GM21526 (cell line): ENCODE data around the gene NCF4.

Experiments used
- ATAC-seq: cut with Tn5 transposase; IDR thresholded peaks from one replicate; pipeline ENCODE4 v1.9.1; 2021; ENCODE audit warnings: moderate library complexity; ENCODE audit not compliant: unreplicated experiment, low FRiP score

NCF4 gene

GRCh38 chr22:36918586-36919284 is 57.9 kb downstream of the NCF4 start:
- ATAC-seq, result no peak

DNA sequence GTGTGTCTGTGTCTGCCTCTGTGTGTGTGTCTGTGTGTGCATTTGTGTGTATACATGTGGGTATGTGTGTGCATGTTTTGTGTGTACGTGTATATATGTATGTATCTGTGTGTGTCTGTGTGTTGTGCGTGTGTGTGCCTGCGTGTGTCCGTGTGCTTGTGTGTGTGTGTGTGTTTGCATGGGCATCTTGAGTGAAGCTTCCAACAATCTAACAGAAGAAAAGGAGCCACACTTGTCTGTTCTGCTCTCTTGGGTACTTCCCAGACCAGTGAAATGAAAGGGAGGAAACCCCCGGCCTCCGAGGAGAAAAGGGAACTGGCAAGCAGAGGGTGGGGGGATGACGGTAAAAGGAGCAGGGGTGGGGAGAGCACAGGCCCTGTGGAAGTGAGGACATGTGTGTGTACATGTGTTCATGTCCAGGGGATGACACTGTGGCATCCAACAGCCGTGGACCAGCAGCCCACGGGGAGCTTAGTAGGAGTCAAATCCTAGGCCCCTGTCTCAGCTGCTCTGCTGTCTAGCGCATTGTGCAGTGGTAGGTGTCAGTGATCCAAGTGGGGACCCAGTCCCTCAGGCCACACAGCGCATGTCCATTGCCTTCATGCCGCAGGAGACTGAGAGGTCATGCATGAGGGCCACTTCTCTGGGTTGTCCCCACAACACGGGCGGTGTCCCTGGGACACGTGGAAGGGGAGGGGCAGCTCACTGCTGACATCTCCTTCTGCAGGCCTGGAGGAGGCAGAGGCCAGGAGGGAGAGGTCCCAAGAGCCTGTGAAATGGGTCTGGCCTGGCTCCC is 60.7 kb downstream of the NCF4 start:
- ATAC-seq, result no peak

DNA sequence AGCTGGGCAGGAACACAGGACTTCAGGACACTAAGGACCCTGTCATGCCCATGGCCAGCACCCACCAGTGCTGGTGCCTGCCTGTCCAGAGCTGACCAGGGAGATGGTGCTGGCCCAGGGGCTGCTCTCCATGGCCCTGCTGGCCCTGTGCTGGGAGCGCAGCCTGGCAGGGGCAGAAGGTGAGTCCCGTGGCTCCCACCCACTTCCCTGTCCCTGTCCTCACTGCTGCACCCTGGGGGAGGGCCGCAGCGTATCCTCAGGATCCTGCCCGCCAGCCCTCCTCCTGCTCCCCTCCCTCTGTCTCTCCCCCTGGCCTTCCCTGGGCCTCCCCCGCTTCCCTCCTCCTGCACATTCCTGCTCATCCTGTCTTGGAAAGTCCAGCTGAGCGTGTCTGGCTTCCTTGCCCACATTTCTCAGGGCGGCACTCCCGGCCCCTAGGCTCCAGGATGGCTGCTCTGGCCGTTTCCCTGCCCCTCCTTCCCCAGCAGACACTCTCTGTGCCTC is 61.4 kb downstream of the NCF4 start:
- no peak for ATAC-seq

DNA sequence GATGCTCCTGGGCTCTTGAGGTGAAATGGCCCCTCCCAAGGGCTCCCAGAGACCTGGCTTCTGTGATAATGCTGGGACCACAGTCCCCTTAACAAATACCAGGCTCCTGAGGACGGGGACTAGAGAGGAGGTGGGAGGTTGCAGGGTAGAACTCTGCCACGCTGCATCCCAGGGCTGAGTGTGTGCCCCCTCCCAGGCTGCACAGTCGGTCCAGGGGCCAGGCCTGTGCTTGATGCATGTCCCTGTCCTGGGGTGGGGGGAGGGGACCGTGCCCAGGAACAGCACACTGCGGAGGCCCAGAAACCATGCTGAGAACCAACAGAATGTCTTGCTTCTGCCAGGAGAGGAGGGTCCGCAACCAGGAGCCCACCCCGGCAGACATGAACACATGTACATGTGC is 61.9 kb downstream of the NCF4 start:
- ATAC-seq, result no peak

DNA sequence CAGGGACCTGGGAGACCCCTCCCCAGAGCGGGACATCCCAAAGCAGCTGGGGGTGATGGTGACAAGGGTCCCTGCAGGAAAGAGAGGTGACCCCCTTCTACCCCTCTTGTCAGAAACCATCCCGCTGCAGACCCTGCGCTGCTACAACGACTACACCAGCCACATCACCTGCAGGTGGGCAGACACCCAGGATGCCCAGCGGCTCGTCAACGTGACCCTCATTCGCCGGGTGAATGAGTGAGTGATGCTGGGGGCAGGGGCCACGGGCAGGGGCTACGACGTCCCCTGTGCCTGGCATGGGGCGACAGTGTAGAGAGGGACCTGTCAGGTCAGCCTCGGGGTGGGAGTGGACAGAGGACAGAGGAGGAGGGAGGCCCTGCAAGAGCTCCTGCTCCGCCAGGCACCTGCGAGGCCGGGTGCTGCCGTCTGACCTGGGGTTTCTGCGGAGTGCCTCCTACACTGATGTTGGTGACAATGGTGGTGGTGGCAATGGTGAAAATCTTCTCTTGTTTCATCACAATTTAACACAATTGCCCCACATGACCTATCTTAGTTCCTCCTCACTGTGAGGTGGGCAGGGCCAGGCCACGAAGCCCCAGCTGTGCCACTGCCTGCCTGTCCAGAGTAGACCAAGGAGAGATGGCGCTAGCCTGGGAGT is 62.5 kb downstream of the NCF4 start:
- no peak for ATAC-seq

- ATAC-seq, result no peak
Observed at GRCh38 chr22:36924151-36924698, 63.4 kb downstream of the NCF4 start.

DNA sequence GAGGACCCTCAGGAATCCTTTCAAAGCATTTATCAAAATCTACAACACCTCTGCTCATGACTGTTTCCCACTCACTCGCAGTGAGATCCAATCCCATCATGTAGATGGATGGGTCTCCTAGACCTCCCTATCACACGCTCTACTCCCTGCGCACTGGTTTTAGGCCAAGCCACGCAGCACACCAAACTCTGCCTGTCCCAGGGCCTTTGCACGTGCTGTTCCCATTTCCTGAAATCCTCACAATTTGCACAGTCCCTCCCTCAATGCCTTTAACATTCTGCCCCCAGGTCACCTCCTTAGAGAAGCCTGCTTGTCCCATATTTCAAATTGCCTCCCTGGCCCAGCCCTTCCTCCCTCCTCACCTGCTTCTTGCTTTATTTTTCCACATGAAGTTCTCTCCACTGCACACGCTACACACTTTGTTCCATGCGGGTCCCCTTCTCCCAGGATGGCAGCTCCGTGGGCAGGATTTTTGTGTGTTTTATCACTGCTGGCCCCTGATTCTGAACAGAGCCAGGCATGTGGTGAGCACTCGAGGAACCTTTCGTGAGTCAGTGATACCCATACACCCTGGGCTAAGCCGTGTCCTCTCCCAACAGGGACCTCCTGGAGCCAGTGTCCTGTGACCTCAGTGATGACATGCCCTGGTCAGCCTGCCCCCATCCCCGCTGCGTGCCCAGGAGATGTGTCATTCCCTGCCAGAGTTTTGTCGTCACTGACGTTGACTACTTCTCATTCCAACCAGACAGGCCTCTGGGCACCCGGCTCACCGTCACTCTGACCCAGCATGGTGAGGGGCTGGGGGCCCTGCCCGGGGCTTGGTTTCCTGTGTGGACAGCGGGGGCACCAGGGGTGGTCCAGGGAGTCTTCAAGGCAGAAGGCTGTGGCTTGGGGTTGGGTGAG is 64.8 kb downstream of the NCF4 start:
- no peak for ATAC-seq

DNA sequence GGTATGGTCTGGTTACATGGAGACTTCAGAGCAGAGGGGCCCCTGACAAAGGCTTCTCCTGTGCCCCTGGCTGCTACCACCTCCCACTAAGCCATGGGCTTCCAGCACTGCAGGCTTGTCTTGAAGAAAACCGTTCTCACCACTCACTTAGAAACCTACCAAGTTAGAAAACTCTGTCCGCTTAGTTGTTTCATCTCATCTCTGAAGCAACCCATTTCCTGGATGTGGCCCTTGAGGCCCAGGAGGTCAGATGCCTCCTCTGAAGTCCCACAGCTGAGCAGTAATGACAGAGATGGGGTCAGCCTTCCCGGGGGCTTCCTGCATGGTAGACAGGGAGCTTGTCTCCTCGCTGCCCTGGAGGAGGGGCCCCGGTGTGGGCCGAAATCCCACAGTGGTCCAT is 65.5 kb downstream of the NCF4 start:
- ATAC-seq, result no peak

GRCh38 chr22:36926721-36927435 is 66.1 kb downstream of the NCF4 start:
- ATAC-seq, result no peak
